ENCODE data around the gene CD300E. TPM values are rescaled to one million over a fixed set of nuclear protein-coding genes. Genes with fewer than 3 reads are reported as not detected.
"Not testable (repeated sequence)": the region's sequence is repeated elsewhere in the genome, so short reads cannot be mapped to it uniquely, and the experiment has no call there.

CD300E gene
- total RNA-seq, 1 experiment from 2014 or later = not detected

- no peaks in the 10 kb centered on the region for H3K9me3 Mint-ChIP-seq (ENCODE audit: unreplicated experiment)
- ChIA-PET CTCF (interaction anchor here (0.6 to 1.8 kb wide), 4 partner anchors 14 to 251 kb away, joined by 3 to 4 read pairs (median 3); no protein-coding TSS in a partner anchor), POLR2A (no interaction called here)
- peaks cover 10% of the 10 kb centered on the region for H3K4me1 Mint-ChIP-seq (ENCODE audit: insufficient read depth, unreplicated experiment)
- H3K27me3 Mint-ChIP-seq (ENCODE audit: insufficient read depth, unreplicated experiment) = peaks cover 46% of the 10 kb centered on the region
- H3K27ac Mint-ChIP-seq (ENCODE audit: low read depth, unreplicated experiment) = no peak overlapping the region
- intact Hi-C loops (cut with micrococcal nuclease) = no loop called here
- BruUV-seq (replicated peaks) = no TSS peak
- no peak for TF ChIP-seq CTCF (IDR thresholded peaks at IDR 0.05; ENCODE audit: unreplicated experiment)
- H3K4me3 Mint-ChIP-seq (ENCODE audit: unreplicated experiment) = no peak overlapping the region
- no peak for DNase-seq (ENCODE audit: unreplicated experiment)
- H3K36me3 Mint-ChIP-seq (ENCODE audit: insufficient read depth, unreplicated experiment) = no peaks in the 10 kb centered on the region
Observed at GRCh38 chr17:74632617-74633016, 9.1 kb upstream of the CD300E start.

GRCh38 chr17:74631468-74632450, 8.2 kb upstream of the CD300E start:
- Mint-ChIP-seq H3K9me3 (ENCODE audit: unreplicated experiment) (no peaks in the 10 kb centered on the region), H3K36me3 (ENCODE audit: insufficient read depth, unreplicated experiment) (no peaks in the 10 kb centered on the region), H3K4me1 (ENCODE audit: insufficient read depth, unreplicated experiment) (peaks cover 10% of the 10 kb centered on the region), H3K27ac (ENCODE audit: low read depth, unreplicated experiment) (no peak overlapping the region), H3K27me3 (ENCODE audit: insufficient read depth, unreplicated experiment) (peaks cover 54% of the 10 kb centered on the region), H3K4me3 (ENCODE audit: unreplicated experiment) (no peak overlapping the region)
- intact Hi-C loops (cut with micrococcal nuclease) = no loop called here
- ChIA-PET CTCF (interaction anchor here (0.6 to 1.8 kb wide), 2 partner anchors 13 to 250 kb away, joined by 3 to 4 read pairs; no protein-coding TSS in a partner anchor), POLR2A (no interaction called here)
- no peak for TF ChIP-seq CTCF (IDR thresholded peaks at IDR 0.05; ENCODE audit: unreplicated experiment)
- no TSS peak for BruUV-seq (replicated peaks)
- DNase-seq (ENCODE audit: unreplicated experiment) = no peak

- ChIA-PET CTCF (interaction anchor here (1.0 kb wide), 1 partner anchor 65 kb away, joined by 3 read pairs; no protein-coding TSS in a partner anchor), POLR2A (interaction anchor here (0.6 to 1.1 kb wide), 2 partner anchors 78 to 246 kb away, joined by 3 to 6 read pairs; no protein-coding TSS in a partner anchor)
- Mint-ChIP-seq H3K4me1 (ENCODE audit: insufficient read depth, unreplicated experiment) (peaks cover 10% of the 10 kb centered on the region), H3K27me3 (ENCODE audit: insufficient read depth, unreplicated experiment) (peaks cover 60% of the 10 kb centered on the region)
- H3K4me3 Mint-ChIP-seq (ENCODE audit: unreplicated experiment); BruUV-seq (replicated peaks); H3K36me3 Mint-ChIP-seq (ENCODE audit: insufficient read depth, unreplicated experiment); H3K9me3 Mint-ChIP-seq (ENCODE audit: unreplicated experiment); H3K27ac Mint-ChIP-seq (ENCODE audit: low read depth, unreplicated experiment); DNase-seq (ENCODE audit: unreplicated experiment); intact Hi-C loops (cut with micrococcal nuclease): not testable (repeated sequence)
Observed at GRCh38 chr17:74630251-74630650, 6.7 kb upstream of the CD300E start.

GRCh38 chr17:74625661-74626060, 2.1 kb upstream of the CD300E start:
- Mint-ChIP-seq H3K4me1 (ENCODE audit: insufficient read depth, unreplicated experiment) (peaks cover 4% of the 10 kb centered on the region), H3K9me3 (ENCODE audit: unreplicated experiment) (no peaks in the 10 kb centered on the region), H3K36me3 (ENCODE audit: insufficient read depth, unreplicated experiment) (no peaks in the 10 kb centered on the region), H3K4me3 (ENCODE audit: unreplicated experiment) (no peak overlapping the region), H3K27me3 (ENCODE audit: insufficient read depth, unreplicated experiment) (peaks cover 89% of the 10 kb centered on the region), H3K27ac (ENCODE audit: low read depth, unreplicated experiment) (no peak overlapping the region)
- no peak for DNase-seq (ENCODE audit: unreplicated experiment)
- ChIA-PET CTCF (interaction anchor here (0.7 kb wide), 1 partner anchor 27 kb away, joined by 3 read pairs; no protein-coding TSS in a partner anchor), POLR2A (no interaction called here)
- no peak for TF ChIP-seq CTCF (IDR thresholded peaks at IDR 0.05; ENCODE audit: unreplicated experiment)
- no TSS peak for BruUV-seq (replicated peaks)
- intact Hi-C loops (cut with micrococcal nuclease) = no loop called here
